C4-2B (cell line): ENCODE data around the gene MTUS2.

Source experiments
- CTCF ChIP-seq: fragments of 450-650 bp; conservative IDR thresholded peaks from 2 replicates; pipeline ENCODE4 v1.5.1; 2017; ENCODE audit warnings: mild to moderate bottlenecking
- ZFX ChIP-seq: fragments of 450-650 bp; IDR thresholded peaks from 2 replicates; pipeline ENCODE4 v1.6.1; 2017

GRCh38 chr13:29423050-29423449 lies 602.9 kb downstream of the MTUS2 start:
- no peak for TF ChIP-seq CTCF
- no peak for TF ChIP-seq ZFX
